Left cardiac atrium (tissue), 4 donors: ENCODE results near the gene CD44. TPM values are rescaled to one million over a fixed set of nuclear protein-coding genes. Genes with fewer than 3 reads are reported as not detected.
"Not testable (repeated sequence)": the region's sequence is repeated elsewhere in the genome, so short reads cannot be mapped to it uniquely, and the experiment has no call there.

Experiments
- ATAC-seq, 2 donors: fragments of 200-7000 bp; cut with Tn5 transposase; one replicate each; pipeline ENCODE4 v1.9.1; 2020; ENCODE audit warnings: mild to moderate bottlenecking in 2 of 2, moderate library complexity in 2 of 2
- DNase-seq: peaks from one replicate; pipeline ENCODE4 v3.0.0-alpha.2; 2020
- intact Hi-C, 2 donors: fragments of 100-400 bp; cut with DNase I; formaldehyde crosslinking; loops; one replicate each; pipeline versions ENCODE4 v1.14.1 to v1.15.1; 2022 to 2023
- total RNA-seq, 2 donors: library from RNA; stranded (reverse); fragmentation: NEBNext Ultra II Directional; extraction: Animal tissue kit (Norgen Biotek cat#: 25700); gene quantifications; one replicate each; pipeline ENCODE4 v1.2.1, GENCODE V29; 2021
- donor health status: DM: no; HTN: yes; CAD: no.
- donor health status: DM: no; HTN: yes; CAD: no; lungs with severe emphysema.
- donor health status: DM: yes; HTN: yes; CAD: no.
- donor health status: Dilated cardiomyopathy.

CD44 gene
- total RNA-seq, 2 donors from 2014 or later = 63.6 to 71.2 TPM

- DNase-seq = no peak
- intact Hi-C loops = no loop called here
- no peak for ATAC-seq
Measured at GRCh38 chr11:35225946-35226520, 87.1 kb downstream of the CD44 start.

- intact Hi-C loops, DNase-seq, ATAC-seq: not testable (repeated sequence)
Measured at GRCh38 chr11:35226756-35227155, 87.8 kb downstream of the CD44 start.

- DNase-seq (no peak), ATAC-seq (peak in 1 of 2 donors; percentile 73)
- intact Hi-C loops = no loop called here
Measured at GRCh38 chr11:35227576-35228327, 88.8 kb downstream of the CD44 start.

- no peak for ATAC-seq
- intact Hi-C loops = no loop called here
- DNase-seq = no peak
Measured at GRCh38 chr11:35228328-35228725, 89.4 kb downstream of the CD44 start.

- intact Hi-C loops = loop anchor here in 1 of 2 donors (10.0 kb wide), 1 partner anchor 86 kb away; no protein-coding TSS in a partner anchor
- ATAC-seq (no peak), DNase-seq (no peak)
Measured at GRCh38 chr11:35230388-35230787, 91.4 kb downstream of the CD44 start.

- ATAC-seq = no peak
- intact Hi-C loops = loop anchor here in 1 of 2 donors (10.0 kb wide), 1 partner anchor 86 kb away; no protein-coding TSS in a partner anchor
Measured at GRCh38 chr11:35231076-35231860, 92.3 kb downstream of the CD44 start.

GRCh38 chr11:35232891-35233330, 93.9 kb downstream of the CD44 start:
- intact Hi-C loops = loop anchor here in 1 of 2 donors (10.0 kb wide), 1 partner anchor 88 kb away; no protein-coding TSS in a partner anchor
- no peak for DNase-seq
- ATAC-seq = no peak

More at GRCh38 chr11:35231076-35231860, 92.3 kb downstream of the CD44 start:
- DNase-seq = no peak

GRCh38 chr11:35233518-35233917, 94.5 kb downstream of the CD44 start:
- no peak for DNase-seq
- intact Hi-C loops = loop anchor here in 1 of 2 donors (10.0 kb wide), 1 partner anchor 89 kb away; no protein-coding TSS in a partner anchor
- ATAC-seq = no peak

- DNase-seq (no peak), ATAC-seq (no peak)
- intact Hi-C loops = loop anchor here (5.0 to 10.0 kb wide), 3 partner anchors 90 to 237 kb away; no protein-coding TSS in a partner anchor
Measured at GRCh38 chr11:35234460-35235156, 95.6 kb downstream of the CD44 start.

- ATAC-seq (no peak), DNase-seq (no peak)
- intact Hi-C loops = loop anchor here (5.0 to 10.0 kb wide), 3 partner anchors 90 to 238 kb away; no protein-coding TSS in a partner anchor
Measured at GRCh38 chr11:35235157-35235468, 96.1 kb downstream of the CD44 start.

- DNase-seq = no peak
- ATAC-seq = no peak
- intact Hi-C loops = loop anchor here (5.0 to 10.0 kb wide), 3 partner anchors 91 to 238 kb away; no protein-coding TSS in a partner anchor
Measured at GRCh38 chr11:35235498-35235897, 96.5 kb downstream of the CD44 start.

GRCh38 chr11:35235936-35236666, 97.1 kb downstream of the CD44 start:
- intact Hi-C loops = loop anchor here (5.0 to 10.0 kb wide), 3 partner anchors 91 to 239 kb away; no protein-coding TSS in a partner anchor
- ATAC-seq (no peak), DNase-seq (no peak)

GRCh38 chr11:35236667-35237003, 97.7 kb downstream of the CD44 start:
- ATAC-seq (peak; percentile 34 to 60), DNase-seq (no peak)
- intact Hi-C loops = loop anchor here (5.0 to 10.0 kb wide), 3 partner anchors 92 to 239 kb away; no protein-coding TSS in a partner anchor

- ATAC-seq = no peak
- intact Hi-C loops = loop anchor here (5.0 to 10.0 kb wide), 3 partner anchors 93 to 240 kb away; no protein-coding TSS in a partner anchor
- DNase-seq = no peak
Measured at GRCh38 chr11:35237351-35237750, 98.4 kb downstream of the CD44 start.

- intact Hi-C loops = loop anchor here (2.0 to 10.0 kb wide), 4 partner anchors 93 to 311 kb away; no protein-coding TSS in a partner anchor
- DNase-seq (peak; percentile 38), ATAC-seq (peak in 1 of 2 donors; percentile 47)
Measured at GRCh38 chr11:35237860-35238715, 99.1 kb downstream of the CD44 start.

- DNase-seq (no peak), ATAC-seq (no peak)
- intact Hi-C loops = loop anchor here (2.0 to 10.0 kb wide), 4 partner anchors 94 to 312 kb away; no protein-coding TSS in a partner anchor
Measured at GRCh38 chr11:35238882-35239281, 99.9 kb downstream of the CD44 start.
